IMR-90 (cell line): ENCODE results near the gene SOX12. TPM values are rescaled to one million over a fixed set of nuclear protein-coding genes. Genes with fewer than 3 reads are reported as not detected.

ENCODE experiments used
- ATAC-seq: fragments of 200-7000 bp; cut with Tn5 transposase; 2 replicates; pipeline ENCODE4 v1.9.1; 2020; ENCODE audit warnings: low read depth, mild to moderate bottlenecking, moderate library complexity
- BruUV-seq: library from RNA; stranded (reverse); fragments of 400-500 nt; replicated peaks from 2 replicates; lab custom pipeline; 2021; lab: Mats Ljungman, UMichigan
- CTCF ChIA-PET: fragments of 300-600 bp; formaldehyde crosslinking; extraction: SDS; loops from one replicate; lab custom pipeline; 2021; ENCODE audit warnings: antibody characterized with exemption; lab: Yijun Ruan, JAX
- POLR2A ChIA-PET: fragments of 300-600 bp; sonication (Branson Sonifier 250); formaldehyde crosslinking; loops from one replicate; lab custom pipeline; 2022; ENCODE audit warnings: antibody characterized with exemption; ENCODE audit not compliant: unreplicated experiment; lab: Charles Lee
- DNase-seq: peaks from one replicate; pipeline ENCODE4 v3.0.0; 2013
- H2AFZ ChIP-seq: replicated peaks from 2 replicates; pipeline ENCODE3; 2013; ENCODE audit warnings: low read length, mild to moderate bottlenecking; ENCODE audit not compliant: poor library complexity
- H2AK5ac ChIP-seq: 2 replicates; pipeline ENCODE4 v1.6.1; 2013; ENCODE audit warnings: low read depth, low read length, inconsistent platforms
- H2AK9ac ChIP-seq: replicated peaks from 2 replicates; pipeline ENCODE3; 2013; ENCODE audit warnings: mild to moderate bottlenecking, low read depth, low read length, moderate library complexity; ENCODE audit not compliant: poor library complexity
- H2BK120ac ChIP-seq: 2 replicates; pipeline ENCODE4 v1.6.1; 2013; ENCODE audit warnings: low read depth, low read length, inconsistent platforms
- H2BK15ac ChIP-seq: 3 replicates; pipeline ENCODE4 v1.6.1; 2013; ENCODE audit warnings: low read depth, low read length, inconsistent platforms
- H2BK20ac ChIP-seq: 2 replicates; pipeline ENCODE4 v1.6.1; 2013; ENCODE audit warnings: low read depth, mild to moderate bottlenecking, inconsistent platforms, low read length, moderate library complexity
- H2BK5ac ChIP-seq: 2 replicates; pipeline ENCODE4 v1.6.1; 2013; ENCODE audit warnings: mild to moderate bottlenecking, low read depth, low read length, inconsistent platforms; ENCODE audit not compliant: poor library complexity, severe bottlenecking
- H3K14ac ChIP-seq: replicated peaks from 2 replicates; pipeline ENCODE4 v1.6.1; 2013; ENCODE audit warnings: low read depth, low read length, inconsistent platforms
- H3K18ac ChIP-seq: 2 replicates; pipeline ENCODE4 v1.6.1; 2013; ENCODE audit warnings: low read depth, low read length, control low read depth
- H3K23ac ChIP-seq: 2 replicates; pipeline ENCODE4 v1.6.1; 2013; ENCODE audit warnings: low read depth, low read length, inconsistent platforms
- H3K27ac ChIP-seq: 2 replicates; pipeline ENCODE4 v1.5.1; 2013; ENCODE audit warnings: mild to moderate bottlenecking, control low read depth, low read length; ENCODE audit not compliant: insufficient read depth
- H3K27me3 ChIP-seq: 2 replicates; pipeline ENCODE4 v1.6.1; 2013; ENCODE audit warnings: low read length; ENCODE audit not compliant: control insufficient read depth, insufficient read depth
- H3K36me3 ChIP-seq: 2 replicates; pipeline ENCODE4 v1.6.1; 2013; ENCODE audit warnings: low read length, mixed read lengths; ENCODE audit not compliant: control insufficient read depth, insufficient read depth
- H3K4ac ChIP-seq: 2 replicates; pipeline ENCODE4 v1.6.1; 2013; ENCODE audit warnings: low read depth, low read length, inconsistent platforms
- H3K4me1 ChIP-seq: 2 replicates; pipeline ENCODE4 v1.6.1; 2013; ENCODE audit warnings: low read length, mixed read lengths; ENCODE audit not compliant: control insufficient read depth, insufficient read depth
- H3K4me2 ChIP-seq: 2 replicates; pipeline ENCODE4 v1.6.1; 2013; ENCODE audit warnings: low read depth, mild to moderate bottlenecking, control low read depth, low read length, moderate library complexity
- H3K4me3 ChIP-seq: 2 replicates; pipeline ENCODE4 v1.5.1; 2013; ENCODE audit warnings: low read depth, mild to moderate bottlenecking, control low read depth, low read length, moderate library complexity; ENCODE audit not compliant: insufficient read depth
- H3K56ac ChIP-seq: 2 replicates; pipeline ENCODE4 v1.6.1; 2013; ENCODE audit warnings: low read length, inconsistent platforms; ENCODE audit not compliant: insufficient read depth; ENCODE audit errors: extremely low read depth
- H3K79me1 ChIP-seq, 2 experiments: 2 replicates each; pipeline ENCODE4 v1.6.1; 2013; ENCODE audit warnings: low read length in 2 of 2, inconsistent platforms in 1 of 2, low read depth in 1 of 2
- H3K9ac ChIP-seq: 2 replicates; pipeline ENCODE4 v1.6.1; 2013; ENCODE audit warnings: low read depth, low read length, control low read depth
- H3K9me1 ChIP-seq: 2 replicates; pipeline ENCODE4 v1.6.1; 2013; ENCODE audit warnings: low read length, inconsistent platforms; ENCODE audit not compliant: insufficient read depth
- H3K9me3 ChIP-seq: 2 replicates; pipeline ENCODE4 v1.6.1; 2013; ENCODE audit warnings: low read length; ENCODE audit not compliant: control insufficient read depth, insufficient read depth
- H4K20me1 ChIP-seq: 2 replicates; pipeline ENCODE4 v1.6.1; 2013; ENCODE audit warnings: low read length, inconsistent platforms; ENCODE audit not compliant: insufficient read depth
- H4K5ac ChIP-seq: 2 replicates; pipeline ENCODE4 v1.6.1; 2013; ENCODE audit warnings: mild to moderate bottlenecking, low read depth, low read length, control low read depth
- H4K8ac ChIP-seq, 2 experiments: 2 replicates each; pipeline ENCODE4 v1.6.1; 2013; ENCODE audit warnings: low read depth in 2 of 2, low read length in 2 of 2, control low read depth in 1 of 2, inconsistent platforms in 1 of 2
- H4K91ac ChIP-seq: 2 replicates; pipeline ENCODE4 v1.6.1; 2013; ENCODE audit warnings: low read depth, low read length, inconsistent platforms; ENCODE audit not compliant: insufficient read depth
- CTCF ChIP-seq: conservative IDR thresholded peaks from 2 replicates; pipeline ENCODE4 v1.5.1; 2012; ENCODE audit warnings: mild to moderate bottlenecking, low read depth, low read length, improper control_type of control experiment
- ELK1 ChIP-seq: fragments of 150-350 bp; IDR thresholded peaks from 2 replicates; pipeline ENCODE4 v1.6.1; 2016; ENCODE audit warnings: low read depth, mild to moderate bottlenecking, low read length, moderate library complexity, borderline replicate concordance
- MAFK ChIP-seq: IDR thresholded peaks from 2 replicates; pipeline ENCODE4 v1.6.1; 2012; ENCODE audit warnings: low read depth, low read length, improper control_type of control experiment
- MAZ ChIP-seq: IDR thresholded peaks from 2 replicates; pipeline ENCODE4 v1.6.1; 2012; ENCODE audit warnings: low read depth, mild to moderate bottlenecking, low read length, improper control_type of control experiment, moderate library complexity, borderline replicate concordance
- MXI1 ChIP-seq: IDR thresholded peaks from 2 replicates; pipeline ENCODE4 v1.6.1; 2012; ENCODE audit warnings: low read depth, mild to moderate bottlenecking, low read length, moderate library complexity, borderline replicate concordance
- SMC3 ChIP-seq: fragments of 150-350 bp; IDR thresholded peaks from 2 replicates; pipeline ENCODE4 v1.6.1; 2016; ENCODE audit warnings: low read depth, mild to moderate bottlenecking, antibody characterized with exemption, low read length, moderate library complexity
- WGBS, 2 experiments: methylation state at CpG; one replicate each; pipeline versions ENCODE4 v1.1.5 to v1.1.7; 2013; ENCODE audit warnings: missing lambda C conversion rate in 2 of 2; ENCODE audit not compliant: insufficient read length in 1 of 2; ENCODE audit errors: extremely low coverage in 2 of 2; 5-methylcytosine and 5-hydroxymethylcytosine counted together
- dilution Hi-C: fragments of 300-500 bp; cut with HindIII; formaldehyde crosslinking; loops from one replicate; pipeline ENCODE4 v1.14.3; 2018; ENCODE audit warnings: low sequenced_read_pairs; ENCODE audit not compliant: unreplicated experiment
- in situ Hi-C: fragments of 300-500 bp; cut with MboI; formaldehyde crosslinking; loops from 3 replicates; pipeline ENCODE4 v1.14.3; 2019; ENCODE audit warnings: low sequenced_read_pairs, inconsistent platforms, mixed read lengths
- intact Hi-C: fragments of 100-400 bp; cut with micrococcal nuclease; formaldehyde crosslinking; loops from 2 replicates; pipeline ENCODE4 v1.10.0; 2022
- polyA plus RNA-seq, 3 experiments: library from polyadenylated mRNA; depleted of rRNA; stranded (reverse); fragments of >200 nt; gene quantifications; 2 replicates each; pipeline ENCODE4 v1.2.3, GENCODE V29; 2012; ENCODE audit warnings: low replicate concordance in 1 of 3
- total RNA-seq: library from RNA; depleted of rRNA; stranded (reverse); fragments of >200 nt; gene quantifications from 2 replicates; pipeline ENCODE4 v1.2.3, GENCODE V29; 2012

SOX12 gene
- total and polyA plus RNA-seq, 2 of the 4 experiments (the other 2 are of a cell fraction): 1.1 to 6.2 TPM

- H4K91ac ChIP-seq: peak overlapping the region; percentile 80
These were observed 715 bp downstream of the SOX12 start for GRCh38 chr20:325889-326644.

More at GRCh38 chr20:325889-326644, 715 bp downstream of the SOX12 start:
- Histone ChIP-seq H2BK20ac (no peak overlapping the region), H3K9me3 (no peaks in the 10 kb centered on the region), H3K14ac (peak overlapping the region; percentile 84), H2BK120ac (peak overlapping the region; percentile 69; the same call in 1 of the 2 replicates), H3K4ac (peak overlapping the region; percentile 92), H3K9ac (peak overlapping the region; percentile 87), H3K4me3 (peak overlapping the region; percentile 94), H3K56ac (peak overlapping the region; percentile 71), H3K4me2 (peak overlapping the region; percentile 83), H3K4me1 (peaks cover 17% of the 10 kb centered on the region), H2AK5ac (peak overlapping the region; percentile 71), H3K36me3 (peaks cover 8% of the 10 kb centered on the region; the same call in 1 of the 2 replicates), H3K18ac (peak overlapping the region; percentile 65; the same call in 1 of the 2 replicates), H3K27ac (peak overlapping the region; percentile 97), H2AK9ac (peak overlapping the region; percentile 99), H3K79me1 (peaks cover 24 to 44% of the 10 kb centered on the region in 2 experiments; a peak in 3 of 4 replicates), H3K9me1 (peaks cover 4% of the 10 kb centered on the region; the same call in 1 of the 2 replicates), H4K20me1 (peaks cover 44% of the 10 kb centered on the region), H2AFZ (peak overlapping the region; percentile 97), H2BK5ac (peak overlapping the region; percentile 92), H3K23ac (peak overlapping the region; percentile 88; the same call in 1 of the 2 replicates), H2BK15ac (no peak overlapping the region), H4K8ac (peak overlapping the region; percentile 70 to 75; a peak in 2 of 4 replicates), H4K5ac (peak overlapping the region; percentile 70), H3K27me3 (no peaks in the 10 kb centered on the region)
- dilution Hi-C loops: no loop called here
- DNase-seq (peak; percentile 67), ATAC-seq (peak; percentile 1)
- BruUV-seq: no TSS peak
- CTCF ChIA-PET: no interaction called here
- peak; percentile 86; the same call in 1 of the 2 replicates for TF ChIP-seq MXI1
- TF ChIP-seq MAFK: no peak
- TF ChIP-seq SMC3: no peak; the same call in 1 of the 2 replicates
- TF ChIP-seq ELK1: no peak
- peak; percentile 18; the same call in 1 of the 2 replicates for TF ChIP-seq MAZ
- TF ChIP-seq CTCF: 0 out of 2 replicates have a peak, but pooled peaks have one; percentile 6
- intact Hi-C loops: no loop called here
- POLR2A ChIA-PET: interaction anchor here (0.5 to 0.6 kb wide), 3 partner anchors 29 to 152 kb away, joined by 3 to 13 read pairs (median 3); no protein-coding TSS in a partner anchor
- 0% methylated on average over 66 of the region's 103 CpGs; no CpG with 5 or more reads in 1 of the 2 experiments for WGBS, 2 experiments
- in situ Hi-C loops: no loop called here
